K562 treated with DMSO at 1 percent for 48 hours (cell line): ENCODE data around the gene LTBP2. TPM values are rescaled to one million over a fixed set of nuclear protein-coding genes. Genes with fewer than 3 reads are reported as not detected.

Experiments
- total RNA-seq: library from RNA; unstranded; fragments of 300-600 nt; gene quantifications from 2 replicates; pipeline ENCODE4 v1.2.3, GENCODE V29; 2022; ENCODE audit warnings: low replicate concordance; ENCODE audit errors: extremely low read depth

Gene LTBP2
- not detected in 2 replicates for total RNA-seq

GRCh38 chr14:74611650-74612349, at the start of gene LTBP2:
Gene LTBP2 (minus strand): TSS chr14:74612237. CDS start chr14:74611944, 293 bp downstream.

GRCh38 chr14:74493343-74494261, 118.4 kb downstream of the LTBP2 start, which contains the start of gene ISCA2:
Gene ISCA2 (plus strand): TSS chr14:74493765. CDS start chr14:74493775, 10 bp downstream.

GRCh38 chr14:74492776-74493342, 119.2 kb downstream of the LTBP2 start, which contains the start of gene NPC2:
Gene NPC2 (minus strand): TSS chr14:74493305. CDS start chr14:74493274, 31 bp downstream.

Other genes with a start within 250 kb of the LTBP2 start
- not detected in 2 replicates for gene SYNDIG1L, start 186.0 kb downstream of the LTBP2 start, total RNA-seq
- gene NPC2, start 118.9 kb downstream of the LTBP2 start, total RNA-seq = 646 TPM in 1 of 2 replicates, not detected in the other
- gene ISCA2, start 118.5 kb downstream of the LTBP2 start, total RNA-seq = not detected in 2 replicates
- gene AREL1, start 100.8 kb upstream of the LTBP2 start, total RNA-seq = not detected in 2 replicates
- not detected in 2 replicates for gene FCF1, start 100.9 kb upstream of the LTBP2 start, total RNA-seq
- gene YLPM1, start 151.1 kb upstream of the LTBP2 start, total RNA-seq = not detected in 2 replicates